WTC11 (cell line): ENCODE measurements around the gene HDAC10. TPM values are rescaled to one million over a fixed set of nuclear protein-coding genes. Genes with fewer than 3 reads are reported as not detected.

Experiments
- ATAC-seq: fragments of 200-7000 bp; cut with Tn5 transposase; 2 replicates; pipeline ENCODE4 v1.10.0; 2021; ENCODE audit warnings: mild to moderate bottlenecking, moderate library complexity
- CTCF ChIA-PET: fragments of 300-600 bp; sonication (Branson Sonifier 250); formaldehyde crosslinking; loops from one replicate; lab custom pipeline; 2021; ENCODE audit warnings: antibody characterized with exemption; lab: Charles Lee
- POLR2A ChIA-PET: fragments of 350-600 bp; sonication (Branson Sonifier 250); formaldehyde crosslinking; loops from one replicate; lab custom pipeline; 2021; ENCODE audit warnings: antibody characterized with exemption; lab: Charles Lee
- DNase-seq: peaks from one replicate; pipeline ENCODE4 v3.0.0; 2021; ENCODE audit warnings: low spot score
- H3K27ac Mint-ChIP-seq: 2 replicates; pipeline ENCODE4 v1.8.0; 2021; ENCODE audit warnings: mixed read lengths
- H3K27me3 Mint-ChIP-seq: 2 replicates; pipeline ENCODE4 v1.8.0; 2021; ENCODE audit warnings: low read depth, mild to moderate bottlenecking, moderate library complexity, mixed read lengths
- H3K36me3 Mint-ChIP-seq: 2 replicates; pipeline ENCODE4 v1.8.0; 2021; ENCODE audit warnings: mixed read lengths
- H3K4me1 Mint-ChIP-seq: 2 replicates; pipeline ENCODE4 v1.8.0; 2022; ENCODE audit warnings: mixed read lengths
- H3K4me3 Mint-ChIP-seq: 2 replicates; pipeline ENCODE4 v1.8.0; 2021; ENCODE audit warnings: mild to moderate bottlenecking, moderate library complexity, mixed read lengths
- H3K9me3 Mint-ChIP-seq: 2 replicates; pipeline ENCODE4 v1.8.0; 2021; ENCODE audit warnings: mixed read lengths
- AR ChIP-seq: fragments of 250-450 bp; sonication (Bioruptor Pico); IDR thresholded peaks from 2 replicates; pipeline ENCODE4 v1.9.0; 2021; ENCODE audit warnings: mild to moderate bottlenecking
- ARID4B ChIP-seq: sonication (generic); formaldehyde crosslinking; IDR thresholded peaks from 2 replicates; pipeline ENCODE4 v1.8.0; 2023; ENCODE audit warnings: missing genetic modification reagents, mild to moderate bottlenecking, borderline replicate concordance
- CDX4 ChIP-seq: fragments of 250-450 bp; sonication (Bioruptor Pico); IDR thresholded peaks from 2 replicates; pipeline ENCODE4 v1.9.0; 2021; ENCODE audit warnings: moderate library complexity, mild to moderate bottlenecking, inconsistent platforms, borderline replicate concordance
- CREB1 ChIP-seq: sonication (generic); formaldehyde crosslinking; IDR thresholded peaks from 2 replicates; pipeline ENCODE4 v1.8.0; 2023; ENCODE audit warnings: mild to moderate bottlenecking, missing genetic modification reagents
- FOXK1 ChIP-seq: sonication (generic); formaldehyde crosslinking; IDR thresholded peaks from 2 replicates; pipeline ENCODE4 v1.8.0; 2022; ENCODE audit warnings: mild to moderate bottlenecking, moderate library complexity, missing genetic modification reagents
- FOXP1 ChIP-seq: sonication (generic); formaldehyde crosslinking; IDR thresholded peaks from 2 replicates; pipeline ENCODE4 v1.8.0; 2022; ENCODE audit warnings: missing genetic modification reagents, mild to moderate bottlenecking, moderate library complexity, borderline replicate concordance
- FOXP4 ChIP-seq: sonication (generic); formaldehyde crosslinking; IDR thresholded peaks from 2 replicates; pipeline ENCODE4 v1.8.0; 2022; ENCODE audit warnings: mild to moderate bottlenecking, missing genetic modification reagents
- HMGA2 ChIP-seq: fragments of 250-450 bp; sonication (Bioruptor Pico); IDR thresholded peaks from 2 replicates; pipeline ENCODE4 v1.4.0; 2021; ENCODE audit warnings: mild to moderate bottlenecking, moderate library complexity
- IRF1 ChIP-seq: sonication (generic); formaldehyde crosslinking; IDR thresholded peaks from 2 replicates; pipeline ENCODE4 v1.8.0; 2023; ENCODE audit warnings: missing genetic modification reagents
- IRF2 ChIP-seq: sonication (generic); formaldehyde crosslinking; IDR thresholded peaks from 2 replicates; pipeline ENCODE4 v1.8.0; 2022; ENCODE audit warnings: low read depth, missing genetic modification reagents, borderline replicate concordance
- KAT7 ChIP-seq: sonication (generic); formaldehyde crosslinking; IDR thresholded peaks from 2 replicates; pipeline ENCODE4 v1.8.1; 2023; ENCODE audit warnings: missing genetic modification reagents, mild to moderate bottlenecking, borderline replicate concordance
- OVOL2 ChIP-seq: fragments of 250-450 bp; sonication (Bioruptor Pico); IDR thresholded peaks from 2 replicates; pipeline ENCODE4 v1.9.0; 2021; ENCODE audit warnings: mild to moderate bottlenecking, borderline replicate concordance
- RELA ChIP-seq: sonication (generic); formaldehyde crosslinking; IDR thresholded peaks from 2 replicates; pipeline ENCODE4 v1.8.1; 2022; ENCODE audit warnings: missing genetic modification reagents, mild to moderate bottlenecking, borderline replicate concordance
- USF1 ChIP-seq: sonication (generic); formaldehyde crosslinking; IDR thresholded peaks from 2 replicates; pipeline ENCODE4 v1.8.0; 2022; ENCODE audit warnings: mild to moderate bottlenecking, missing genetic modification reagents
- total RNA-seq: library from RNA; stranded (reverse); gene quantifications from 3 replicates; pipeline ENCODE4 v1.2.3, GENCODE V29; 2021

Gene HDAC10
- total RNA-seq, 1 experiment from 2014 or later, result 40.9 TPM

- Mint-ChIP-seq H3K27ac (no peak overlapping the region), H3K4me1 (peaks cover 12% of the 10 kb centered on the region), H3K36me3 (peaks cover 14% of the 10 kb centered on the region), H3K27me3 (no peaks in the 10 kb centered on the region), H3K4me3 (peak overlapping the region; percentile 71), H3K9me3 (peaks cover 4% of the 10 kb centered on the region; the same call in 1 of the 2 replicates)
- DNase-seq (no peak), ATAC-seq (peak; percentile 1)
- CTCF ChIA-PET, result interaction anchor here (0.8 kb wide), 1 partner anchor 11 kb away, joined by 3 read pairs; no protein-coding TSS in a partner anchor
- POLR2A ChIA-PET, result interaction anchor here (0.6 kb wide), 1 partner anchor 264 kb away, joined by 4 read pairs; no protein-coding TSS in a partner anchor
- TF ChIP-seq IRF2 (CRISPR knock-in tag) (no peak), IRF1 (CRISPR knock-in tag) (no peak), HMGA2 (CRISPR knock-in tag) (no peak), FOXP4 (CRISPR knock-in tag) (no peak), FOXP1 (CRISPR knock-in tag) (0 out of 2 replicates have a peak, but pooled peaks have one; percentile 30), CREB1 (CRISPR knock-in tag) (no peak), FOXK1 (CRISPR knock-in tag) (0 out of 2 replicates have a peak, but pooled peaks have one; percentile 6), RELA (no peak), USF1 (no peak), OVOL2 (no peak), AR (no peak), KAT7 (CRISPR knock-in tag) (peak; percentile 49; the same call in 1 of the 2 replicates), CDX4 (CRISPR knock-in tag) (no peak), ARID4B (no peak)
These were observed 49.6 kb downstream of the HDAC10 start for GRCh38 chr22:50201191-50202129.
